22Rv1 (cell line): Measurements from ENCODE around the gene ZC3H7B.

Source experiments
- CTCF ChIP-seq: fragments of 450-650 bp; IDR thresholded peaks from 2 replicates; pipeline ENCODE4 v1.5.1; 2017; ENCODE audit warnings: mild to moderate bottlenecking
- ZFX ChIP-seq: fragments of 450-650 bp; IDR thresholded peaks from 2 replicates; pipeline ENCODE4 v1.6.1; 2017; ENCODE audit warnings: antibody characterized with exemption, borderline replicate concordance

- no peak for TF ChIP-seq CTCF
- TF ChIP-seq ZFX: no peak
Observed at GRCh38 chr22:41382098-41382578, 80.8 kb downstream of the ZC3H7B start.
